GM23248 (cell line): ENCODE measurements around the gene CAMKMT.

ENCODE experiments used
- EZH2 ChIP-seq: fragments of 200-600 bp; sonication (generic); IDR thresholded peaks from 2 replicates; pipeline ENCODE4 v1.6.1; 2018; ENCODE audit warnings: antibody characterized with exemption, mild to moderate bottlenecking; ENCODE audit not compliant: insufficient read depth, poor library complexity, severe bottlenecking
- EZH2phosphoT487 ChIP-seq: fragments of 200-600 bp; sonication (generic); IDR thresholded peaks from 2 replicates; pipeline ENCODE4 v1.6.1; 2018; ENCODE audit warnings: antibody characterized with exemption, moderate library complexity, mild to moderate bottlenecking, low read depth; ENCODE audit not compliant: insufficient read depth

GRCh38 chr2:44799754-44800153 lies 438.0 kb downstream of the CAMKMT start:
- TF ChIP-seq EZH2 (no peak), EZH2phosphoT487 (no peak)
